Stomach (tissue), 9 donors: ENCODE data around the gene PDE4D. TPM values are rescaled to one million over a fixed set of nuclear protein-coding genes. Genes with fewer than 3 reads are reported as not detected.
A peak's percentile ranks its signal among the peaks of the same experiment; 100 is the strongest.

Experiments used
- DNase-seq, 2 donors: peaks; one replicate each; pipeline versions ENCODE4 v3.0.0 to v3.0.0-alpha.2; 2013 to 2019
- H3K27ac ChIP-seq, 5 donors: fragments of 200-600 bp in 4 of 5; sonication (generic) in 4 of 5; one replicate each; pipeline ENCODE4 v1.5.1; 2013 to 2019; ENCODE audit warnings: mild to moderate bottlenecking in 1 of 5, moderate library complexity in 1 of 5
- H3K27me3 ChIP-seq, 3 donors: fragments of 200-600 bp; sonication (generic); one replicate each; pipeline ENCODE4 v1.5.1; 2017 to 2019; ENCODE audit warnings: mixed run types in 1 of 3
- H3K36me3 ChIP-seq, 4 donors: fragments of 200-600 bp; sonication (generic); 1 replicate in 3 of 4; 2 replicates in 1 of 4; pipeline ENCODE4 v1.5.1; 2016 to 2019
- H3K4me1 ChIP-seq, 4 donors: fragments of 200-600 bp; sonication (generic); one replicate each; pipeline ENCODE4 v1.5.1; 2016 to 2019
- H3K4me3 ChIP-seq, 4 donors: fragments of 200-600 bp; sonication (generic) in 3 of 4; one replicate each; pipeline ENCODE4 v1.5.1; 2016 to 2019; ENCODE audit warnings: mild to moderate bottlenecking in 1 of 4
- H3K9me3 ChIP-seq, 4 donors: fragments of 200-600 bp; sonication (generic); one replicate each; pipeline ENCODE4 v1.5.1; 2016 to 2019
- CTCF ChIP-seq, 7 experiments: fragments of 450-650 bp in 4 of 7; fragments of 200-600 bp in 3 of 7; sonication (generic) in 3 of 7; IDR thresholded peaks; one replicate each; pipeline ENCODE4 v1.5.1; 2016 to 2019; ENCODE audit warnings: antibody characterized with exemption in 7 of 7, control low read depth in 2 of 7, mild to moderate bottlenecking in 1 of 7
- EP300 ChIP-seq: sonication (generic); formaldehyde crosslinking; IDR thresholded peaks from one replicate; pipeline ENCODE4 v1.6.1; 2017; ENCODE audit warnings: antibody characterized with exemption
- POLR2A ChIP-seq, 4 donors: fragments of 450-650 bp; IDR thresholded peaks; one replicate each; pipeline ENCODE4 v1.6.1; 2016; ENCODE audit warnings: antibody characterized with exemption in 4 of 4, control low read depth in 2 of 4, mild to moderate bottlenecking in 1 of 4, moderate library complexity in 1 of 4
- POLR2AphosphoS5 ChIP-seq, 3 donors: sonication (generic); formaldehyde crosslinking; IDR thresholded peaks; one replicate each; pipeline ENCODE4 v1.6.1; 2016; ENCODE audit warnings: antibody characterized with exemption in 3 of 3
- WGBS, 5 donors: extraction: QIAGEN DNeasy Blood & Tissue Kit in 3 of 5; methylation state at CpG; one replicate each; pipeline versions ENCODE4 v1.1.5 to v1.1.7; 2013 to 2018; 5-methylcytosine and 5-hydroxymethylcytosine counted together
- intact Hi-C: fragments of 100-400 bp; cut with DNase I; formaldehyde crosslinking; loops from one replicate; pipeline ENCODE4 v1.15.1; 2023; ENCODE audit warnings: low total_unique reads
- polyA plus RNA-seq, 3 donors: library from polyadenylated mRNA; stranded (reverse); fragments of 200-250 nt; gene quantifications; one replicate each; pipeline ENCODE4 v1.2.3, GENCODE V29; 2013
- total RNA-seq, 5 donors: library from RNA; depleted of rRNA; stranded (reverse); fragments of >200 nt; gene quantifications; one replicate each; pipeline versions ENCODE4 v1.1.0 to v1.2.3, GENCODE V29; 2014 to 2016
- donor health status: healthy with polysubstance abuse.
- donor health status: Bipolar disorder and iron deficiency.
- donor health status: healthy.

Gene PDE4D
- total and polyA plus RNA-seq, 8 donors, result 3.1 to 147 (median 97.3) TPM

GRCh38 chr5:59559847-59560246 lies 333.7 kb downstream of the PDE4D start:
- WGBS, 5 donors, result 45 to 72% (median 59%) methylated on average over 4 of the region's 4 CpGs
- Histone ChIP-seq H3K27me3 (no peaks in the 10 kb centered on the region), H3K4me3 (no peak overlapping the region), H3K9me3 (no peaks in the 10 kb centered on the region), H3K27ac (no peak overlapping the region), H3K4me1 (peaks cover 0 to 14% (median 9%) of the 10 kb centered on the region in 4 donors), H3K36me3 (no peaks in the 10 kb centered on the region)
- intact Hi-C loops, result no loop called here
- TF ChIP-seq EP300 (no peak), POLR2AphosphoS5 (IDR thresholded peaks at IDR 0.05) (no peak), POLR2A (IDR thresholded peaks at IDR 0.05) (no peak), CTCF (IDR thresholded peaks at IDR 0.05) (no peak)
- DNase-seq, result no peak

DNA sequence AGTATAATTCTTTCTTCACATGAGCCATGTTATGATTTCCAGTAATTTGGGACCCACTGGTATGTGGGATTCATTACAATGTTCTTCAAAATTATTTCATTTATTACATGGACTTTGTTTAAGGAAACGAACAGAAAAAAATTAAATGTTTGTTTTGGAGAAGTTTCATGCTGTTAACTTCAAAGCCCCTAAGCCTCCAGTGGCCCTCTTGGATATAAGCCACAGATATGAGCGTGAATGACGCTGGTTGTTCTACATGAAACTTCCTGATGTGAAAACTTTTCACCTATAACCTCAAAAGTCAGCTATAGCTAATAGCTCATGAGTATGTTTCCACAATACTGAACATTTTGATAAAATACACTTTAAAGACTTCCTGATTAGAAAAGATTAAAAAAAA lies 334.2 kb downstream of the PDE4D start:
- no peaks in the 10 kb centered on the region for H3K9me3 ChIP-seq
- H3K4me1 ChIP-seq, result peaks cover 0 to 14% (median 9%) of the 10 kb centered on the region in 4 donors
- H3K27me3 ChIP-seq, result no peaks in the 10 kb centered on the region
- 24 to 48% (median 30%) methylated on average over 3 of the region's 3 CpGs for WGBS, 5 donors
- no peaks in the 10 kb centered on the region for H3K36me3 ChIP-seq
- no peak overlapping the region for H3K4me3 ChIP-seq
- peak in 1 of 2 donors; percentile 68 for DNase-seq
- TF ChIP-seq EP300 (no peak), POLR2AphosphoS5 (IDR thresholded peaks at IDR 0.05) (no peak), POLR2A (IDR thresholded peaks at IDR 0.05) (no peak), CTCF (IDR thresholded peaks at IDR 0.05) (no peak)
- no peak overlapping the region for H3K27ac ChIP-seq
- intact Hi-C loops, result no loop called here

DNA sequence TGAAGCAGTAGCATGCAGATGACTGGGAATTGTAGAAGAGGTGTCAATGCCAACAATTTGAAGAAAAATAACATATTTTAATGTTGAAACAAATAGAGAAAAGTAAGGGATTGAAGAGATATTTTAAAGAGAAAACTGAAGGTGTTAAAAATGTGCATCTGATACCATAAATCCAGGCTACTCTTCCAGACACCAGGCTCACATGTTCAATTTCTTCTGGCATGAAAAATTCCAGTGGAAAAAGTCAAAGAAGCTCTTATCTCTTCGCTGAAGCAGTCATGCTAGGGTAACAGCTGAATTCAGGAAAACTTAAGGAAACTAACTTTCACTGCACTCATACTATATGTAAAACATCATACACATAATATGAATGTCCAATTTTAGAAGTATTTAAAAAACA lies 335.0 kb downstream of the PDE4D start:
- WGBS, 5 donors, result 85 to 88% (median 86%) methylated on average over 1 of the region's 1 CpG
- Histone ChIP-seq H3K4me1 (peaks cover 0 to 10% (median 9%) of the 10 kb centered on the region in 4 donors), H3K4me3 (no peak overlapping the region), H3K27ac (no peak overlapping the region), H3K27me3 (no peaks in the 10 kb centered on the region), H3K9me3 (no peaks in the 10 kb centered on the region), H3K36me3 (no peaks in the 10 kb centered on the region)
- no peak for DNase-seq
- no peak for TF ChIP-seq CTCF (IDR thresholded peaks at IDR 0.05)
- TF ChIP-seq EP300, result no peak
- TF ChIP-seq POLR2AphosphoS5 (IDR thresholded peaks at IDR 0.05), result no peak
- no peak for TF ChIP-seq POLR2A (IDR thresholded peaks at IDR 0.05)
- intact Hi-C loops, result no loop called here

DNA sequence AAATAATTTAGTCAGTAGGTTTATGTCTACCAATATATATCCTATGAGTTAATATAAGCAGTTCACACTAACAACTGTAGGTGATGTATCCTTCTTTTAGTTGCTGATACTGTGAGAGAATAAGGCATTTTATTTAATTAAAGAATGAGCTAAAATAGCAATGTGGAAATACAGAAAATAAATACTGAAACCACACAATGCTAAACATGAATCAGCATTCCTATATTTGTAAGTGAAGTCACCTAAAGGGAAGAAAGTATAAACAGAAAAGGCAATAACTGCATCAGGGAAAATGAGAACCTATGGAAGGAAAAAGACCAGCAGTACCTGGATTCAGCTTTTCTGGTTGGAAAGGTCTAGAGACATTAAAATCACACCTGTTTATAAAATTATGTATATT lies 336.0 kb downstream of the PDE4D start:
- intact Hi-C loops, result no loop called here
- no peak overlapping the region for H3K27ac ChIP-seq

More for the DNA sequence above, 336.0 kb downstream of the PDE4D start:
- no peak for DNase-seq
- H3K4me1 ChIP-seq, result peaks cover 0 to 4% (median under 1%) of the 10 kb centered on the region in 4 donors
- H3K36me3 ChIP-seq, result no peaks in the 10 kb centered on the region
- H3K9me3 ChIP-seq, result no peaks in the 10 kb centered on the region
- H3K27me3 ChIP-seq, result no peaks in the 10 kb centered on the region
- no peak overlapping the region for H3K4me3 ChIP-seq
- TF ChIP-seq EP300, result no peak
- TF ChIP-seq POLR2A (IDR thresholded peaks at IDR 0.05), result no peak
- no peak for TF ChIP-seq CTCF (IDR thresholded peaks at IDR 0.05)
- TF ChIP-seq POLR2AphosphoS5 (IDR thresholded peaks at IDR 0.05), result no peak
